Esophagus (tissue), 2 donors: Measurements from ENCODE around the gene SLC26A8. TPM values are rescaled to one million over a fixed set of nuclear protein-coding genes. Genes with fewer than 3 reads are reported as not detected.

Source experiments
- H3K27ac ChIP-seq, 2 donors: one replicate each; pipeline ENCODE4 v1.5.1; 2013; ENCODE audit warnings: low read depth in 2 of 2, mild to moderate bottlenecking in 2 of 2, inconsistent platforms in 1 of 2, low read length in 1 of 2, moderate library complexity in 1 of 2
- H3K27me3 ChIP-seq, 2 donors: one replicate each; pipeline ENCODE4 v1.6.1; 2013; ENCODE audit warnings: low read length in 2 of 2, control low read depth in 1 of 2, mild to moderate bottlenecking in 1 of 2; ENCODE audit not compliant: insufficient read depth in 2 of 2, control insufficient read depth in 1 of 2
- H3K36me3 ChIP-seq, 2 donors: one replicate each; pipeline ENCODE4 v1.6.1; 2013; ENCODE audit warnings: low read length in 1 of 2; ENCODE audit not compliant: control insufficient read depth in 2 of 2, insufficient read depth in 2 of 2
- H3K4me1 ChIP-seq, 2 donors: one replicate each; pipeline ENCODE4 v1.6.1; 2013; ENCODE audit warnings: low read length in 1 of 2; ENCODE audit not compliant: control insufficient read depth in 2 of 2, insufficient read depth in 2 of 2
- H3K4me3 ChIP-seq, 2 donors: one replicate each; pipeline ENCODE4 v1.5.1; 2013; ENCODE audit warnings: low read length in 2 of 2, mild to moderate bottlenecking in 2 of 2, low read depth in 1 of 2, moderate library complexity in 1 of 2
- H3K9me3 ChIP-seq, 2 donors: one replicate each; pipeline ENCODE4 v1.6.1; 2013; ENCODE audit warnings: mild to moderate bottlenecking in 2 of 2, low read depth in 1 of 2, low read length in 1 of 2, moderate library complexity in 1 of 2; ENCODE audit not compliant: control insufficient read depth in 2 of 2, insufficient read depth in 1 of 2
- WGBS, 2 donors: extraction: QIAGEN DNeasy Blood & Tissue Kit; methylation state at CpG; one replicate each; pipeline ENCODE4 v1.1.7; 2013; 5-methylcytosine and 5-hydroxymethylcytosine counted together
- polyA plus RNA-seq, 2 donors: library from polyadenylated mRNA; stranded (reverse); fragments of 200-250 nt; gene quantifications; one replicate each; pipeline ENCODE4 v1.2.3, GENCODE V29; 2013
- donor health status: healthy with polysubstance abuse.
- donor health status: Bipolar disorder and iron deficiency.

The SLC26A8 gene
- polyA plus RNA-seq, 2 donors: 0.04 TPM; not detected in 1

DNA sequence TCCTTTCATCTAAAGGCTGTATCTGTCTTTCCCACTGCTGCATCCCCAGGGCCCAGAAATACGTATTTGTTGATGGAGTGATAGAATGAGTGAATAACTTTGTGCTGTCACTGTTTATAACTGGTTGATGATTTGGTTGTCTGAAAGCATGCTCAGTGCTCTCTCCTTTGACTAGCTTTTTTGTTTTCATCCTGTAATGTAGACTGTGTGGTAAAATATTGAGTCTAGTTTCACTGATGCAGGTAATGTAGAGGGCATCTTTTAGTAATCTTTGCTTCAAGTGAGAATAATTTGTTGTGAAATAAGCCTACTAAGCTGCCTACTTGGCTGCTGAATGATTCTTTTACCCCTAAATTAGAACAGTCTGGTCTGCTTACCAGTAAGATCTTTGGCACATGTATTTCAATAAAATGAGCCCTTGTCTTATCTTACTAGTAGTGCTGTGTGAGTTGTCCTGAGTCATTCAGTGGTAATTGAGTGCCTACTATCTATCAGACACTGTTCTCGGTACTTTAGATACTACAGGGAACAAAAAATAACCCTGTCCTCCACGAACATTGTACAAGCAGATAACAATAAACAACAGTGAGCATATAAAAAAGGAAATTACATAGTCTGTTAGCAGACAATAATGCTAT, 43.1 kb upstream of the SLC26A8 start:
- Histone ChIP-seq H3K36me3 (no peaks in the 10 kb centered on the region), H3K9me3 (no peaks in the 10 kb centered on the region), H3K27me3 (no peaks in the 10 kb centered on the region), H3K4me1 (peaks cover 0 to 3% of the 10 kb centered on the region in 2 donors), H3K27ac (no peak overlapping the region), H3K4me3 (no peak overlapping the region)
- WGBS, 2 donors: 75 to 80% methylated on average over 3 of the region's 3 CpGs

DNA sequence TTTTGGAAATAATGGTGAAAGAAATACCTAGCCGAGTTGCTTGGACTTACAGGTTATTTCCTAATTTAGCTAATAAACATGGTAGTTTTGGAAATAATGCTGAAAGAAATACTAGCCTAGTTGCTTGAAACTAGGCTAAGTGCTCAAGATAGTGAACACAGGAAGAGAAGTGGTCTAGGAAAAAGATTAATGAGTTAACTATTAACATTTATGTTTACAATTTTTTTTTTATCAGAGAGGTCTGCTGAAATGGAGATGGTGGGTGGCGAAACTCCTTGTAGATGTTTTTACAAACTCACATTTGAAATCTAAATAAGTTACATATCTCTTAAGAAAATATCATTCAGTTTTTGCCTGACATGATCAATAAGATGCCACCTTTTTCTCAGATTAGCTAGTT, 42.4 kb upstream of the SLC26A8 start:
- Histone ChIP-seq H3K4me1 (peaks cover 0 to 3% of the 10 kb centered on the region in 2 donors), H3K4me3 (no peak overlapping the region), H3K36me3 (no peaks in the 10 kb centered on the region), H3K27me3 (no peaks in the 10 kb centered on the region), H3K27ac (no peak overlapping the region), H3K9me3 (no peaks in the 10 kb centered on the region)
- WGBS, 2 donors: 70 to 98% methylated on average over 2 of the region's 2 CpGs

DNA sequence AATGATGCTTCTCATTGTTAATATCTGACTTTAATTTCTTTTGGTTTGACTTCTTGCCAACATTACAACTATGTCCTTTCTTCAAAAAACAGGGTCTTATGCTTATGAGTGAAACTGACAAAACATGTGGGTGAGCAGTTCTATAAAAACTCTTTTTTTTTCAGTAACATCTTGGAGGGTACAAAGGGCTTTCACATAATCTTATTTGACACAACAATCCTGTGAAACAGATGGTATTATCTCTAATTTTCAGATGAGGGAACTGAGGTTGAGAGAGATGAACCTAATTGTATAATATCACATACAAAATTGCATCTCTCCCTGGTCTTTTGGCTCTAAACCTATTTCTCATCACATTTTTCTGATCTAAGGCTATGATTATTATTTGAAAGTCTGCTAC, 41.5 kb upstream of the SLC26A8 start:
- Histone ChIP-seq H3K27me3 (no peaks in the 10 kb centered on the region), H3K4me3 (no peak overlapping the region), H3K9me3 (no peaks in the 10 kb centered on the region), H3K27ac (no peak overlapping the region), H3K36me3 (no peaks in the 10 kb centered on the region), H3K4me1 (peaks cover 0 to 3% of the 10 kb centered on the region in 2 donors)

DNA sequence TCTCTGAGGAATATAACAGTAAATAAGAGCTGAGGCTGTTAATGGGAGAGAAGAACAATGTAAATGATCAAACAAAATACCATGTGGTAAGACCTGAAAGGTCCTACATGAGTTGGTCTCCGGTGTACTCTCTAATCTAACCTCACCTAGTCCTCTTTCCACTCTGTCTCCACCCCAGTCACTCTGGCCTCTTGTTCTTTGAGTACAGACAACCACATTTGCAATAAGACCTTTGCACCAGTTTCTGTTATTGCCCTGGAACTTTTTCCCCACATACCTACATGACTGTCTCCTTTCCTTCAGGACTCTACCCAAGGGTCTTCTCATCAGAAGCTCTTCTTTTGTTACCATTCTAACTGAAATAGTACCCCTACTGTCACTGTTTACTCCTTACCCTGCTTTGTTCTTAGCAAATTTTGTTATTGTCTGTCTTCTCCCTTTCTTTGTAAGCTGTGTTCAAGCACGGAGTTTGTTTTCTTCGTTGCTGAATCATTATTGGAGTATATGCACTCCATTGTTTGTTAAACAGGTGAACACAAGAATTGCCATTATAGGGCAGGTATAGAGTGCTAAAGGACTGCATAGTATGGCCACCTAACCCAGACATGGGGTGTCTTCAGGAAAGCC, 40.4 kb upstream of the SLC26A8 start:
- no peaks in the 10 kb centered on the region for H3K27me3 ChIP-seq
- H3K36me3 ChIP-seq: peaks cover 0 to 2% of the 10 kb centered on the region in 2 donors
- H3K4me1 ChIP-seq: peaks cover 0 to 3% of the 10 kb centered on the region in 2 donors
- H3K9me3 ChIP-seq: no peaks in the 10 kb centered on the region
- 63 to 82% methylated on average over 3 of the region's 3 CpGs for whole genome bisulfite sequencing, 2 donors
- H3K27ac ChIP-seq: no peak overlapping the region
- no peak overlapping the region for H3K4me3 ChIP-seq

- Histone ChIP-seq H3K9me3 (no peaks in the 10 kb centered on the region), H3K27ac (no peak overlapping the region), H3K4me1 (peaks cover 0 to 3% of the 10 kb centered on the region in 2 donors), H3K4me3 (no peak overlapping the region), H3K27me3 (no peaks in the 10 kb centered on the region), H3K36me3 (peaks cover 2% of the 10 kb centered on the region in 2 donors)
- WGBS, 2 donors: 96 to 97% methylated on average over 4 of the region's 4 CpGs
Observed at GRCh38 chr6:36063318-36064060, 39.0 kb upstream of the SLC26A8 start.

DNA sequence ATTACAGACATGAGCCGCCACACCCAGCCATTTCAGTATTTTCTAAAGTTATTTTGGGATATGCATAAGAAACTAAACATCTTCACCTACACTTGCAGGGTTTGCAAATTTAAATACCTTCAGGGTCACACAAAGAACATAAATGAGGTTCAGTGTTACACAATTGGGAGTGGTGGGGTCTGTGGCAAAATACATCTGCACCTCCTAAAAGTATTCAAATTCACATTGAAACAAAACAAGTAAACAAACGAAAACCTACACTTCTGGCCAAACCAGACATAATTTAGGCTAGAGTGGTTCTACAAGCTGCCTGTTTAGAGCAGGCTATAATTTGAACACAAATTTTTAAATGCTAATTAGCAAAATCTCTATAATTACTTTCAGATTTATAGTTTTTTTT, 37.8 kb upstream of the SLC26A8 start:
- H3K9me3 ChIP-seq: no peaks in the 10 kb centered on the region
- no peak overlapping the region for H3K27ac ChIP-seq
- H3K4me1 ChIP-seq: peaks cover 0 to 3% of the 10 kb centered on the region in 2 donors
- H3K4me3 ChIP-seq: no peak overlapping the region
- 90 to 91% methylated on average over 2 of the region's 2 CpGs for WGBS, 2 donors
- H3K36me3 ChIP-seq: peaks cover 2% of the 10 kb centered on the region in 2 donors
- H3K27me3 ChIP-seq: no peaks in the 10 kb centered on the region

- H3K27me3 ChIP-seq: no peaks in the 10 kb centered on the region
- 46 to 51% methylated on average over 2 of the region's 2 CpGs for WGBS, 2 donors
- peaks cover 0 to 3% of the 10 kb centered on the region in 2 donors for H3K4me1 ChIP-seq
- no peak overlapping the region for H3K4me3 ChIP-seq
- no peaks in the 10 kb centered on the region for H3K9me3 ChIP-seq
- H3K36me3 ChIP-seq: peaks cover 2% of the 10 kb centered on the region in 2 donors
- no peak overlapping the region for H3K27ac ChIP-seq
Observed at GRCh38 chr6:36061236-36061635, 36.8 kb upstream of the SLC26A8 start.

GRCh38 chr6:36056178-36056577, 31.7 kb upstream of the SLC26A8 start:
- Histone ChIP-seq H3K27ac (no peak overlapping the region), H3K27me3 (no peaks in the 10 kb centered on the region), H3K9me3 (no peaks in the 10 kb centered on the region), H3K36me3 (peaks cover 2% of the 10 kb centered on the region in 2 donors), H3K4me3 (no peak overlapping the region), H3K4me1 (peaks cover 0 to 2% of the 10 kb centered on the region in 2 donors)
- 31 to 36% methylated on average over 1 of the region's 1 CpG for WGBS, 2 donors

- peaks cover 0 to 2% of the 10 kb centered on the region in 2 donors for H3K36me3 ChIP-seq
- H3K4me3 ChIP-seq: no peak overlapping the region
- no peaks in the 10 kb centered on the region for H3K9me3 ChIP-seq
- H3K27ac ChIP-seq: no peak overlapping the region
- peaks cover 2 to 4% of the 10 kb centered on the region in 2 donors for H3K4me1 ChIP-seq
- 35 to 46% methylated on average over 2 of the region's 2 CpGs for WGBS, 2 donors
- H3K27me3 ChIP-seq: no peaks in the 10 kb centered on the region
Observed at GRCh38 chr6:36054956-36055355, 30.5 kb upstream of the SLC26A8 start.
